K562 treated with DMSO at 1 percent for 48 hours (cell line): Measurements from ENCODE around the gene OR14A16. TPM values are rescaled to one million over a fixed set of nuclear protein-coding genes. Genes with fewer than 3 reads are reported as not detected.

Source experiments
- total RNA-seq: library from RNA; unstranded; fragments of 300-600 nt; gene quantifications from 2 replicates; pipeline ENCODE4 v1.2.3, GENCODE V29; 2022; ENCODE audit warnings: low replicate concordance; ENCODE audit errors: extremely low read depth

OR14A16 gene
- total RNA-seq: not detected in 2 replicates

GRCh38 chr1:247824023-247824422 lies at the start of gene OR14A16:
Gene OR14A16 (minus strand): TSS chr1:247824119. CDS start chr1:247815729, 8,390 bp downstream.

GRCh38 chr1:247857069-247857984 lies 33.4 kb upstream of the OR14A16 start, which contains the start of gene TRIM58:
Gene TRIM58 (plus strand): TSS chr1:247857187. CDS start chr1:247857247, 60 bp downstream.

GRCh38 chr1:247841796-247842195 lies 17.9 kb upstream of the OR14A16 start, which contains the start of gene OR11L1:
Gene OR11L1 (minus strand): TSS chr1:247841896. CDS start chr1:247841896, 0 bp downstream.

Other genes starting within 250 kb of the OR14A16 start
- gene OR2G2, start 235.8 kb downstream of the OR14A16 start, total RNA-seq: not detected in 2 replicates
- not detected in 2 replicates for gene OR2G3, start 218.5 kb downstream of the OR14A16 start, total RNA-seq
- gene OR13G1, start 144.4 kb downstream of the OR14A16 start, total RNA-seq: not detected in 2 replicates
- not detected in 2 replicates for gene OR6F1, start 107.5 kb downstream of the OR14A16 start, total RNA-seq
- not detected in 2 replicates for gene OR14K1, start 85.5 kb downstream of the OR14A16 start, total RNA-seq
- gene OR14A2, start 76.0 kb downstream of the OR14A16 start, total RNA-seq: not detected in 2 replicates
- gene OR1C1, start 63.6 kb downstream of the OR14A16 start, total RNA-seq: not detected in 2 replicates
- gene OR11L1, start 17.8 kb upstream of the OR14A16 start, total RNA-seq: not detected in 2 replicates
- gene TRIM58, start 33.1 kb upstream of the OR14A16 start, total RNA-seq: not detected in 2 replicates
- not detected in 2 replicates for gene OR2W3, start 71.5 kb upstream of the OR14A16 start, total RNA-seq
- gene OR2T8, start 96.1 kb upstream of the OR14A16 start, total RNA-seq: not detected in 2 replicates
- gene OR2AJ1, start 100.8 kb upstream of the OR14A16 start, total RNA-seq: not detected in 2 replicates
- gene OR2L8, start 124.7 kb upstream of the OR14A16 start, total RNA-seq: not detected in 2 replicates
- gene OR2AK2, start 141.1 kb upstream of the OR14A16 start, total RNA-seq: not detected in 2 replicates
- not detected in 2 replicates for gene OR2L5, start 189.5 kb upstream of the OR14A16 start, total RNA-seq
- not detected in 2 replicates for gene OR2L2, start 206.0 kb upstream of the OR14A16 start, total RNA-seq
- not detected in 2 replicates for gene OR2L3, start 222.7 kb upstream of the OR14A16 start, total RNA-seq